GM12878 (cell line): ENCODE data around the gene NAALADL2. TPM values are rescaled to one million over a fixed set of nuclear protein-coding genes. Genes with fewer than 3 reads are reported as not detected.

Experiments used
- ATAC-seq: fragments of 200-7000 bp; cut with Tn5 transposase; 3 replicates; pipeline ENCODE4 v1.9.1; 2020; ENCODE audit warnings: mild to moderate bottlenecking, moderate library complexity
- BruUV-seq: library from RNA; stranded (reverse); fragments of 400-500 nt; replicated peaks from 2 replicates; lab custom pipeline; 2021; lab: Mats Ljungman, UMichigan
- CTCF ChIA-PET: fragments of 300-600 bp; sonication (Branson Sonifier 250); formaldehyde crosslinking; extraction: SDS; loops from one replicate; lab custom pipeline; 2021; ENCODE audit warnings: inconsistent platforms; lab: Yijun Ruan, JAX
- POLR2A ChIA-PET: fragments of 350-600 bp; formaldehyde crosslinking; extraction: SDS; loops from one replicate; lab custom pipeline; 2021; ENCODE audit warnings: inconsistent platforms; lab: Charles Lee
- RAD21 ChIA-PET: fragments of 300-600 bp; sonication (Branson Sonifier 250); formaldehyde crosslinking; loops from one replicate; lab custom pipeline; 2023; ENCODE audit warnings: antibody characterized with exemption; ENCODE audit not compliant: unreplicated experiment; lab: Charles Lee
- SMC1A ChIA-PET: fragments of 300-600 bp; sonication (Branson Sonifier 250); formaldehyde crosslinking; loops from one replicate; lab custom pipeline; 2023; ENCODE audit not compliant: unreplicated experiment, uncharacterized antibody; lab: Charles Lee
- DNase-seq: peaks from one replicate; pipeline ENCODE4 v3.0.0-alpha.2; 2011; ENCODE audit warnings: low read depth, low spot score
- FAIRE-seq: peaks from 3 replicates; lab custom pipeline; 2011; peaks lifted over from hg19 to GRCh38; lab: Jason Lieb, UNC
- H2AFZ ChIP-seq: 2 replicates; pipeline ENCODE4 v1.6.0; 2011; ENCODE audit warnings: low read depth, low read length, control low read depth; ENCODE audit not compliant: control insufficient read depth
- H3K27ac ChIP-seq: 2 replicates; pipeline ENCODE4 v1.5.1; 2011; ENCODE audit warnings: control low read depth; ENCODE audit not compliant: control insufficient read depth, insufficient read depth
- H3K27me3 ChIP-seq, 2 experiments: replicated peaks in 1 of 2; 2 replicates each; pipeline versions ENCODE4 v1.6.0 to v1.6.1; 2011; ENCODE audit warnings: low read length in 1 of 2; ENCODE audit not compliant: control insufficient read depth in 2 of 2, insufficient read depth in 2 of 2
- H3K36me3 ChIP-seq, 2 experiments: 2 replicates each; pipeline ENCODE4 v1.5.1; 2011; ENCODE audit warnings: low read length in 1 of 2; ENCODE audit not compliant: control insufficient read depth in 2 of 2, insufficient read depth in 2 of 2
- H3K4me1 ChIP-seq: 2 replicates; pipeline ENCODE4 v1.6.1; 2011; ENCODE audit warnings: mild to moderate bottlenecking, low read length, moderate library complexity, mixed read lengths; ENCODE audit not compliant: control insufficient read depth, insufficient read depth
- H3K4me2 ChIP-seq: 2 replicates; pipeline ENCODE4 v1.6.0; 2011; ENCODE audit warnings: control low read depth; ENCODE audit not compliant: control insufficient read depth, insufficient read depth
- H3K4me3 ChIP-seq: fragments of 200-600 bp; sonication (generic); 2 replicates; pipeline ENCODE4 v1.5.1; 2016
- H3K79me2 ChIP-seq: 2 replicates; pipeline ENCODE4 v1.6.0; 2011; ENCODE audit warnings: low read length; ENCODE audit not compliant: control insufficient read depth, insufficient read depth
- H3K9ac ChIP-seq: 2 replicates; pipeline ENCODE4 v1.8.0; 2011; ENCODE audit warnings: low read length, control low read depth, mixed read lengths; ENCODE audit not compliant: control insufficient read depth, insufficient read depth
- H3K9me3 ChIP-seq: replicated peaks from 3 replicates; pipeline ENCODE4 v1.5.1; 2011; ENCODE audit warnings: mild to moderate bottlenecking, low read length; ENCODE audit not compliant: control insufficient read depth, insufficient read depth
- H4K20me1 ChIP-seq: 2 replicates; pipeline ENCODE4 v1.6.0; 2011; ENCODE audit not compliant: control insufficient read depth, insufficient read depth
- ASH2L ChIP-seq: fragments of 300-600, 200-600 bp; sonication (generic); IDR thresholded peaks from 2 replicates; pipeline ENCODE4 v1.6.1; 2017; ENCODE audit warnings: low read depth, mild to moderate bottlenecking, borderline replicate concordance
- E4F1 ChIP-seq: fragments of 450-650 bp; IDR thresholded peaks from 2 replicates; pipeline ENCODE4 v1.6.1; 2018; ENCODE audit warnings: borderline replicate concordance, mild to moderate bottlenecking; ENCODE audit not compliant: partially characterized antibody
- ETV6 ChIP-seq, 2 experiments: fragments of 450-650 bp in 1 of 2; IDR thresholded peaks in 1 of 2; conservative IDR thresholded peaks in 1 of 2; 2 replicates each; pipeline ENCODE4 v1.6.1; 2014; ENCODE audit warnings: antibody characterized with exemption in 1 of 2, borderline replicate concordance in 1 of 2, low read depth in 1 of 2, mild to moderate bottlenecking in 1 of 2, moderate library complexity in 1 of 2
- IKZF1 ChIP-seq: fragments of 450-650 bp; conservative IDR thresholded peaks from 2 replicates; pipeline ENCODE4 v1.6.1; 2017; ENCODE audit warnings: antibody characterized with exemption, mild to moderate bottlenecking
- LARP7 ChIP-seq: fragments of 450-650 bp; IDR thresholded peaks from 2 replicates; pipeline ENCODE4 v1.6.1; 2017; ENCODE audit warnings: mild to moderate bottlenecking
- NBN ChIP-seq: fragments of 450-650 bp; IDR thresholded peaks from 2 replicates; pipeline ENCODE4 v1.6.1; 2016
- PML ChIP-seq: IDR thresholded peaks from 2 replicates; pipeline ENCODE4 v1.6.1; 2012; ENCODE audit warnings: low read length, inconsistent platforms
- POU2F2 ChIP-seq: IDR thresholded peaks from 3 replicates; pipeline ENCODE4 v1.6.1; 2011; ENCODE audit warnings: low read depth, mild to moderate bottlenecking, low read length, borderline replicate concordance
- RBBP5 ChIP-seq: fragments of 200-600 bp; sonication (generic); conservative IDR thresholded peaks from 2 replicates; pipeline ENCODE4 v1.6.1; 2016
- SMAD5 ChIP-seq: IDR thresholded peaks from 2 replicates; pipeline ENCODE4 v1.6.1; 2016; ENCODE audit warnings: antibody characterized with exemption, low read depth
- TCF12 ChIP-seq: IDR thresholded peaks from 2 replicates; pipeline ENCODE4 v1.6.1; 2011; ENCODE audit warnings: low read depth, mild to moderate bottlenecking, low read length
- YBX1 ChIP-seq: fragments of 450-650 bp; IDR thresholded peaks from 2 replicates; pipeline ENCODE4 v1.6.1; 2016; ENCODE audit warnings: antibody characterized with exemption
- YY1 ChIP-seq: IDR thresholded peaks from 2 replicates; pipeline ENCODE4 v1.6.1; 2011; ENCODE audit warnings: low read depth, mild to moderate bottlenecking, low read length
- ZNF217 ChIP-seq: fragments of 450-650 bp; IDR thresholded peaks from 2 replicates; pipeline ENCODE4 v1.6.1; 2017; ENCODE audit warnings: antibody characterized with exemption, mild to moderate bottlenecking
- in situ Hi-C: fragments of 300-500 bp; cut with MboI; formaldehyde crosslinking; loops from 9 replicates; pipeline ENCODE4 v1.14.3; 2018; ENCODE audit warnings: mixed read lengths
- intact Hi-C: fragments of 100-400 bp; cut with micrococcal nuclease; formaldehyde crosslinking; loops from one replicate; pipeline ENCODE4 v1.14.2; 2022; ENCODE audit not compliant: unreplicated experiment
- polyA plus RNA-seq, 11 experiments: library from polyadenylated mRNA; depleted of rRNA in 4 of 11; unstranded in 6 of 11; stranded (reverse) in 5 of 11; fragments of >200 nt; fragmentation: Nextera tagmentation in 4 of 11; fragmentation: Illumina TruSeq in 1 of 11; extraction: Ambion mirVana in 4 of 11; extraction: Trizol in 1 of 11; gene quantifications; 1 replicate in 1 of 11; 2 replicates in 10 of 11; pipeline versions ENCODE4 v1.2.1 to v1.2.3, GENCODE V29; 2011 to 2016; ENCODE audit warnings: inconsistent platforms in 2 of 11, missing spikeins in 2 of 11, low read depth in 1 of 11
- total RNA-seq, 4 experiments: library from RNA; depleted of rRNA in 3 of 4; stranded (reverse); fragments of >200 nt in 3 of 4; fragmentation: Illumina TruSeq in 1 of 4; extraction: Trizol in 1 of 4; gene quantifications; 2 replicates each; pipeline versions ENCODE4 v1.2.1 to v1.2.3, GENCODE V29; 2013 to 2021
- TF ChIP-seq, protein P1 (sequence below): fragments of 450-650 bp; IDR thresholded peaks from 2 replicates; pipeline ENCODE4 v1.6.1; 2016; ENCODE audit warnings: mild to moderate bottlenecking

The NAALADL2 gene
- total and polyA plus RNA-seq, 10 of the 15 experiments (the other 5 are each of a cell fraction or from before 2014, with no cell fraction given), result 0.06 to 10.8 (median 0.46) TPM

DNA sequence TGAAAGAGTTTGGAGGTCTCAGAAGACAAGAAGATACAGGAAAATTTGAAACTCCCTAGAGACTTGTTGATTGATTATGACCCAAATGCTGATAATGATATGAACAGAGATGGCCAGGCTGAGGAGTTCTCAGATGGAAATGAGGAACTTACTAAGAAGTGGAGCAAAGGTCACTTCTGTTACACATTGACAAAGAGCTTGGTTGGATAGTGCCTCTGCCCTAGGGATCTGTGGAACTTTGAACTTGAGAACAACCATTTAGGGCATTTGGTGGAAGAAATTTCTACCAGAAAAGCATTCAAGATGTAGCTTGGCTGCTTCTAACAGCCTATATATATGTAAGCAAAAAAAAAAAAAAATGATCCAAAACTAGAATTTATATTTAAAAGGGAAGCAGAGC lies 48.9 kb upstream of the NAALADL2 start:
- no peaks in the 10 kb centered on the region for H3K27me3 ChIP-seq
- H3K36me3 ChIP-seq, result no peaks in the 10 kb centered on the region
- SMC1A ChIA-PET, result interaction anchor here (1.0 kb wide), 1 partner anchor 356 kb away, joined by 3 read pairs; no protein-coding TSS in a partner anchor
- TF ChIP-seq IKZF1 (no peak), SMAD5 (no peak), E4F1 (no peak), POU2F2 (no peak), YY1 (no peak), YBX1 (no peak), LARP7 (no peak), ETV6 (conservative IDR thresholded peaks at IDR 0.05 in 1 of 2, IDR thresholded peaks at IDR 0.05 in 1 of 2; ENCODE audit: borderline replicate concordance in 1 of 2, low read depth in 1 of 2) (no peak), ASH2L (no peak), RBBP5 (no peak), PML (no peak), TCF12 (no peak), NBN (no peak), ZNF217 (no peak)
- TF ChIP-seq, protein P1, sequence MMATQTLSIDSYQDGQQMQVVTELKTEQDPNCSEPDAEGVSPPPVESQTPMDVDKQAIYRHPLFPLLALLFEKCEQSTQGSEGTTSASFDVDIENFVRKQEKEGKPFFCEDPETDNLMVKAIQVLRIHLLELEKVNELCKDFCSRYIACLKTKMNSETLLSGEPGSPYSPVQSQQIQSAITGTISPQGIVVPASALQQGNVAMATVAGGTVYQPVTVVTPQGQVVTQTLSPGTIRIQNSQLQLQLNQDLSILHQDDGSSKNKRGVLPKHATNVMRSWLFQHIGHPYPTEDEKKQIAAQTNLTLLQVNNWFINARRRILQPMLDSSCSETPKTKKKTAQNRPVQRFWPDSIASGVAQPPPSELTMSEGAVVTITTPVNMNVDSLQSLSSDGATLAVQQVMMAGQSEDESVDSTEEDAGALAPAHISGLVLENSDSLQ, result no peak
- TF ChIP-seq, all 136 proteins: peak for 0
- ChIA-PET RAD21 (no interaction called here), POLR2A (no interaction called here), CTCF (no interaction called here)
- Histone ChIP-seq H3K27ac (no peak overlapping the region), H3K4me2 (no peak overlapping the region), H4K20me1 (no peaks in the 10 kb centered on the region), H2AFZ (no peak overlapping the region), H3K4me3 (no peak overlapping the region), H3K9ac (no peak overlapping the region), H3K79me2 (no peaks in the 10 kb centered on the region), H3K4me1 (no peaks in the 10 kb centered on the region), H3K9me3 (no peaks in the 10 kb centered on the region)
- intact Hi-C loops (no loop called here), in situ Hi-C loops (no loop called here)
- ATAC-seq (no peak), FAIRE-seq (no peak), DNase-seq (no peak)
- BruUV-seq, result no TSS peak
